GM23338 (cell line): ENCODE results near the gene AK2. TPM values are rescaled to one million over a fixed set of nuclear protein-coding genes. Genes with fewer than 3 reads are reported as not detected.

Source experiments
- ATAC-seq: fragments of 200-7000 bp; cut with Tn5 transposase; 3 replicates; pipeline ENCODE4 v1.9.1; 2020
- DNase-seq: peaks from one replicate; pipeline ENCODE4 v3.0.0-alpha.2; 2015; ENCODE audit warnings: low spot score
- H2AFZ ChIP-seq: fragments of 200-600 bp; sonication (generic); 2 replicates; pipeline ENCODE4 v1.8.0; 2016; ENCODE audit warnings: antibody characterized with exemption, mild to moderate bottlenecking, moderate library complexity
- H3F3A ChIP-seq: fragments of 200-600 bp; sonication (generic); replicated peaks from 2 replicates; pipeline ENCODE4 v1.8.0; 2017; ENCODE audit warnings: antibody characterized with exemption, mixed run types, low read depth
- H3K27ac ChIP-seq: fragments of 200-600 bp; sonication (generic); 2 replicates; pipeline ENCODE4 v1.6.1; 2016; ENCODE audit warnings: low read depth
- H3K27me3 ChIP-seq: fragments of 200-600 bp; sonication (generic); 2 replicates; pipeline ENCODE4 v1.8.0; 2016; ENCODE audit warnings: mild to moderate bottlenecking, mixed run types, moderate library complexity; ENCODE audit not compliant: insufficient read depth
- H3K36me3 ChIP-seq: fragments of 200-600 bp; sonication (generic); 2 replicates; pipeline ENCODE4 v1.8.0; 2016; ENCODE audit warnings: mild to moderate bottlenecking; ENCODE audit not compliant: insufficient read depth
- H3K4me1 ChIP-seq: fragments of 200-600 bp; sonication (generic); 2 replicates; pipeline ENCODE4 v1.8.0; 2016; ENCODE audit warnings: mild to moderate bottlenecking, moderate library complexity; ENCODE audit not compliant: insufficient read depth
- H3K4me2 ChIP-seq: fragments of 200-600 bp; sonication (generic); 2 replicates; pipeline ENCODE4 v1.7.1; 2017; ENCODE audit warnings: mixed run types
- H3K4me3 ChIP-seq: fragments of 200-600 bp; sonication (generic); 2 replicates; pipeline ENCODE4 v1.6.1; 2016; ENCODE audit warnings: mixed run types
- H3K79me2 ChIP-seq: fragments of 200-600 bp; sonication (generic); replicated peaks from 2 replicates; pipeline ENCODE4 v1.8.0; 2017; ENCODE audit warnings: mild to moderate bottlenecking; ENCODE audit not compliant: insufficient read depth
- H3K9me2 ChIP-seq: fragments of 200-600 bp; sonication (generic); 2 replicates; pipeline ENCODE4 v1.8.0; 2017; ENCODE audit not compliant: insufficient read depth
- H4K20me1 ChIP-seq: fragments of 200-600 bp; sonication (generic); replicated peaks from 2 replicates; pipeline ENCODE4 v1.8.0; 2017; ENCODE audit warnings: mild to moderate bottlenecking; ENCODE audit not compliant: insufficient read depth
- H3K27ac Mint-ChIP-seq: 2 replicates; pipeline ENCODE4 v1.8.0; 2020; ENCODE audit warnings: inconsistent platforms, mild to moderate bottlenecking, moderate library complexity, mixed read lengths
- H3K27me3 Mint-ChIP-seq: 3 replicates; pipeline ENCODE4 v1.8.0; 2022; ENCODE audit warnings: low read depth, mild to moderate bottlenecking, moderate library complexity, mixed read lengths, inconsistent platforms; ENCODE audit not compliant: insufficient read depth, poor library complexity
- H3K36me3 Mint-ChIP-seq: 3 replicates; pipeline ENCODE4 v1.8.0; 2021; ENCODE audit warnings: low read depth, mild to moderate bottlenecking, inconsistent platforms, moderate library complexity, mixed read lengths
- H3K4me1 Mint-ChIP-seq: 3 replicates; pipeline ENCODE4 v1.8.0; 2020; ENCODE audit warnings: mild to moderate bottlenecking, inconsistent platforms, mixed read lengths
- H3K4me3 Mint-ChIP-seq: 3 replicates; pipeline ENCODE4 v1.8.0; 2021; ENCODE audit warnings: moderate library complexity, mild to moderate bottlenecking, inconsistent platforms, mixed read lengths
- H3K9me3 Mint-ChIP-seq: 3 replicates; pipeline ENCODE4 v1.8.0; 2020; ENCODE audit warnings: moderate library complexity, mild to moderate bottlenecking, inconsistent platforms, mixed read lengths
- ETS1 ChIP-seq: IDR thresholded peaks from 2 replicates; pipeline ENCODE4 v1.6.1; 2016; ENCODE audit warnings: antibody characterized with exemption
- EZH2 ChIP-seq: fragments of 200-600 bp; sonication (generic); IDR thresholded peaks from one replicate; pipeline ENCODE4 v1.8.0; 2017; ENCODE audit warnings: antibody characterized with exemption, mild to moderate bottlenecking, low read depth; ENCODE audit not compliant: unreplicated experiment
- EZH2phosphoT487 ChIP-seq: fragments of 200-600 bp; sonication (generic); IDR thresholded peaks from one replicate; pipeline ENCODE4 v1.8.1; 2018; ENCODE audit warnings: antibody characterized with exemption; ENCODE audit not compliant: unreplicated experiment
- JUNB ChIP-seq: IDR thresholded peaks from one replicate; pipeline ENCODE4 v1.6.1; 2016; ENCODE audit warnings: antibody characterized with exemption; ENCODE audit not compliant: unreplicated experiment
- REST ChIP-seq: IDR thresholded peaks from one replicate; pipeline ENCODE4 v1.6.1; 2018; ENCODE audit warnings: antibody characterized with exemption; ENCODE audit not compliant: unreplicated experiment
- STAT1 ChIP-seq: IDR thresholded peaks from one replicate; pipeline ENCODE4 v1.6.1; 2016; ENCODE audit warnings: antibody characterized with exemption; ENCODE audit not compliant: unreplicated experiment
- ZNF114 ChIP-seq: fragments of 250-450 bp; sonication (Bioruptor Pico); IDR thresholded peaks from 2 replicates; pipeline ENCODE4 v1.5.0; 2020; ENCODE audit warnings: mild to moderate bottlenecking, moderate library complexity
- ZNF331 ChIP-seq: fragments of 250-450 bp; sonication (Bioruptor Pico); IDR thresholded peaks from 2 replicates; pipeline ENCODE4 v1.5.0; 2020; ENCODE audit warnings: low read depth, mild to moderate bottlenecking, moderate library complexity
- polyA plus RNA-seq: library from polyadenylated mRNA; unstranded; fragments of >200 nt; fragmentation: Nextera tagmentation; extraction: Ambion mirVana; gene quantifications from 2 replicates; pipeline ENCODE4 v1.2.1, GENCODE V29; 2016
- total RNA-seq: library from RNA; depleted of rRNA; stranded (reverse); fragments of >200 nt; shearing (Covaris generic); gene quantifications from 2 replicates; pipeline ENCODE4 v1.2.3, GENCODE V29; 2014

Gene AK2
- total and polyA plus RNA-seq, 2 experiments from 2014 or later, result 125 to 142 TPM

- no peak for TF ChIP-seq REST
- TF ChIP-seq ZNF331 (CRISPR knock-in tag), result no peak
- no peak for TF ChIP-seq STAT1
- no peak for TF ChIP-seq EZH2
- TF ChIP-seq ZNF114 (CRISPR knock-in tag), result no peak
Measured at GRCh38 chr1:33013791-33014190, 22.9 kb downstream of the AK2 start (continued).

GRCh38 chr1:33012165-33012564 lies 24.5 kb downstream of the AK2 start:
- Mint-ChIP-seq H3K27me3 (no peaks in the 10 kb centered on the region), H3K9me3 (no peaks in the 10 kb centered on the region; the same call in 2 of the 3 replicates), H3K4me3 (no peak overlapping the region), H3K27ac (no peak overlapping the region), H3K4me1 (peaks cover 8% of the 10 kb centered on the region), H3K36me3 (peaks cover 61% of the 10 kb centered on the region)
- H3K79me2 ChIP-seq, result no peaks in the 10 kb centered on the region
- H3K27me3 ChIP-seq, result no peaks in the 10 kb centered on the region
- 0 out of 2 replicates have a peak, but pooled peaks cover 3% of the 10 kb centered on the region for H3F3A ChIP-seq
- no peak overlapping the region for H3K4me3 ChIP-seq
- no peaks in the 10 kb centered on the region; the same call in 1 of the 2 replicates for H3K4me1 ChIP-seq
- H3K4me2 ChIP-seq, result no peak overlapping the region
- no peak for DNase-seq
- no peak for ATAC-seq
- no peak overlapping the region for H2AFZ ChIP-seq
- H3K27ac ChIP-seq, result no peak overlapping the region
- peaks cover 24% of the 10 kb centered on the region for H4K20me1 ChIP-seq
- H3K36me3 ChIP-seq, result peaks cover 54% of the 10 kb centered on the region
- no peak for TF ChIP-seq EZH2
- TF ChIP-seq STAT1, result no peak
- TF ChIP-seq ZNF114 (CRISPR knock-in tag), result no peak
- TF ChIP-seq EZH2phosphoT487, result no peak
- no peak for TF ChIP-seq ETS1
- TF ChIP-seq JUNB, result no peak
- H3K9me2 ChIP-seq, result no peaks in the 10 kb centered on the region
